SIG-M5 (cell line): ENCODE data around the gene SHMT2.

Source experiments
- DNase-seq: peaks from one replicate; lab custom pipeline; 2025; lab: John Stamatoyannopoulos, UW

The SHMT2 gene

GRCh38 chr12:57229634-57230380 is at the start of gene SHMT2:
SHMT2 (plus strand) TSS chr12:57229711; CDS start chr12:57229779, 68 bp downstream.
- DNase-seq = peak; percentile 88

- DNase-seq = no peak
Observed at GRCh38 chr12:57180321-57180989, 49.1 kb upstream of the SHMT2 start.

GRCh38 chr12:57181072-57181471 is 48.4 kb upstream of the SHMT2 start:
- DNase-seq = no peak

- no peak for DNase-seq
Observed at GRCh38 chr12:57181561-57182155, 47.9 kb upstream of the SHMT2 start.

- no peak for DNase-seq
Observed at GRCh38 chr12:57182918-57183575, 46.5 kb upstream of the SHMT2 start.

GRCh38 chr12:57183939-57184725 is 45.4 kb upstream of the SHMT2 start:
- no peak for DNase-seq

GRCh38 chr12:57185403-57185802 is 44.1 kb upstream of the SHMT2 start:
- no peak for DNase-seq

GRCh38 chr12:57185906-57186508 is 43.5 kb upstream of the SHMT2 start:
- DNase-seq = no peak

- DNase-seq = no peak
Observed at GRCh38 chr12:57187222-57188089, 42.1 kb upstream of the SHMT2 start.

GRCh38 chr12:57188090-57188425 is 41.5 kb upstream of the SHMT2 start:
- no peak for DNase-seq

- DNase-seq = no peak
Observed at GRCh38 chr12:57190037-57190436, 39.5 kb upstream of the SHMT2 start.

GRCh38 chr12:57190821-57191220 is 38.7 kb upstream of the SHMT2 start:
- no peak for DNase-seq

- no peak for DNase-seq
Observed at GRCh38 chr12:57191410-57191809, 38.1 kb upstream of the SHMT2 start.

GRCh38 chr12:57192920-57193319 is 36.6 kb upstream of the SHMT2 start:
- no peak for DNase-seq

- no peak for DNase-seq
Observed at GRCh38 chr12:57193706-57194245, 35.7 kb upstream of the SHMT2 start.

- no peak for DNase-seq
Observed at GRCh38 chr12:57194253-57194652, 35.3 kb upstream of the SHMT2 start.

- no peak for DNase-seq
Observed at GRCh38 chr12:57195186-57195585, 34.3 kb upstream of the SHMT2 start.

- no peak for DNase-seq
Observed at GRCh38 chr12:57195611-57196371, 33.7 kb upstream of the SHMT2 start.

GRCh38 chr12:57196439-57196838 is 33.1 kb upstream of the SHMT2 start:
- DNase-seq = no peak

GRCh38 chr12:57196956-57197355 is 32.6 kb upstream of the SHMT2 start:
- no peak for DNase-seq
